Endothelial cell of umbilical vein (primary cell): Measurements from ENCODE around the gene SLC6A9.

Experiments used
- CTCF ChIP-seq, 2 donors: IDR thresholded peaks; 1 replicate in 1 of 2; 2 replicates in 1 of 2; pipeline ENCODE4 v1.5.1; 2011; ENCODE audit warnings: low read length in 2 of 2, mild to moderate bottlenecking in 2 of 2, moderate library complexity in 2 of 2, control low read depth in 1 of 2, inconsistent platforms in 1 of 2, low read depth in 1 of 2; ENCODE audit not compliant: insufficient read depth in 1 of 2; ENCODE audit errors: extremely low read depth in 1 of 2
- EZH2 ChIP-seq: IDR thresholded peaks from 2 replicates; pipeline ENCODE4 v1.6.1; 2012; ENCODE audit warnings: borderline replicate concordance, low read depth, mild to moderate bottlenecking, moderate library complexity, low read length, inconsistent platforms; ENCODE audit not compliant: severe bottlenecking
- FOS ChIP-seq: IDR thresholded peaks from 2 replicates; pipeline ENCODE4 v1.6.1; 2011; ENCODE audit warnings: mild to moderate bottlenecking, low read length, moderate library complexity, borderline replicate concordance; ENCODE audit not compliant: insufficient read depth
- GATA2 ChIP-seq: IDR thresholded peaks from 2 replicates; pipeline ENCODE4 v1.7.0; 2011; ENCODE audit warnings: low read depth, mild to moderate bottlenecking, moderate library complexity, mixed read lengths, low read length; ENCODE audit not compliant: insufficient read length, insufficient read depth
- MAX ChIP-seq: IDR thresholded peaks from 2 replicates; pipeline ENCODE4 v1.6.1; 2011; ENCODE audit not compliant: insufficient read depth, insufficient read length
- MYC ChIP-seq: IDR thresholded peaks from one replicate; pipeline ENCODE4 v1.6.1; 2011; ENCODE audit warnings: mild to moderate bottlenecking, low read depth, low read length
- POLR2A ChIP-seq: IDR thresholded peaks from 2 replicates; pipeline ENCODE4 v1.6.1; 2012; ENCODE audit warnings: low read depth, mild to moderate bottlenecking, control low read depth, low read length
- POLR2AphosphoS5 ChIP-seq: IDR thresholded peaks from 2 replicates; pipeline ENCODE4 v1.6.1; 2012; ENCODE audit warnings: low read depth, mild to moderate bottlenecking, control low read depth, low read length, moderate library complexity; ENCODE audit not compliant: insufficient read depth

GRCh38 chr1:43958351-43959255 is 72.7 kb downstream of the SLC6A9 start:
- TF ChIP-seq MAX (no peak), EZH2 (no peak), POLR2AphosphoS5 (no peak), CTCF (IDR thresholded peaks at IDR 0.05; ENCODE audit: extremely low read depth in 1 of 2, insufficient read depth in 1 of 2, low read depth in 1 of 2, low read length in 2 of 2) (no peak), POLR2A (no peak), MYC (no peak), GATA2 (no peak), FOS (no peak)
